HG02884 (cell line): ENCODE data around the gene TXNL4A.

Experiments used
- ATAC-seq: cut with Tn5 transposase; IDR thresholded peaks from one replicate; pipeline ENCODE4 v1.9.1; 2021; ENCODE audit warnings: mild to moderate bottlenecking, moderate library complexity; ENCODE audit not compliant: unreplicated experiment

TXNL4A gene

DNA sequence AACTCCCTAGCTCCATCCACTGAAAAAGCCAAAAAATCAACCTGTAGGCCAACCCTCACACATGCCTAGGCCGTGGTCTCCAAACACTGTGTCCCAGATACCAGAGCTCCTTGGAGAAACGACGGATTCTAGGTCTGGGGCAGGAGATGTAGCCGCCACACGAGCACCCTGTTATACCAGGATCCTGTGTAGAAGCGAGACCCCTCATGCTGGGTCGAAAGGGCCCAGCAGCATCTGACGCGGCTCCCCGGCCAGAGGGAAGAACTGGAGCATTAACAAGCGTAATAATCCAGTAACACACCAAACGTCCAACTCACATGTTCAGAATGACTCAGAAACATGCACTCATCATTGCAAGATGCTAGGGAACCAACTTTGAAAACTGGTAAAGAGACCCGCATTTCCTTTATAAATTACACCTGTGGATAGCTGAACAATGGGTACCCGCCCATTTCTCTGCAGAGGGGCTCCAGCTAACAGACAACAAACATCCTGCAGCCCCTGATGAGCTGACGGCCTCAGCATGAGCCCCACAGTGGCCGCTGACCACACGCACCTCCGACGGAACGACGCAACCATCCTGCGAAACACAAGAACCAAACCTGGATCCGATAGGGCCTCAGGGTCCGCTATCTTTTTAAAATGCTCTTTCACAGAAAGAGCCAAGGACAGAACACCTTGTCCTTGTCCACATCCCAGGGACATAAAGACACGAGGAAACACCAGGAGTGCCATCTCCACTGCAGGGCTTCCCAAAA is 51.1 kb downstream of the TXNL4A start:
- ATAC-seq = no peak

DNA sequence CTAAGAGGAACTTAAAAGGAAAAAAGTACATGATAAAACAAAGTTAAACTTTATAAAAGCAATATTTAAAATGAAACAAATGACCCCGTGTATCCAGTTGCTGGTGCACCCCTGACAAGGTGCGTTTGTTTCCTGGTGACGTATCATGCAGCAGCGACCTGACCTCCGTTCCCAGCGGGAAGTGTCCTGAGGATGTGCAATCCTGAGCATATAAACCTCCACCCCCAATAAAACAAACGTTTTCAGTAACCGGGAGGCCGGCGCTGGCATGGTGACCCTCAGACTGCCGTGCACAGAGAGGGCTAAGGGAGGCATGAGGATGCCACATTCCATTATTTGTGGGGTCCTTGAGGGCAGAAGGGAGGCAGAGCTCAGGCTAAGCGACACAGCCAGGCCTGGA is 51.7 kb downstream of the TXNL4A start:
- ATAC-seq = no peak

DNA sequence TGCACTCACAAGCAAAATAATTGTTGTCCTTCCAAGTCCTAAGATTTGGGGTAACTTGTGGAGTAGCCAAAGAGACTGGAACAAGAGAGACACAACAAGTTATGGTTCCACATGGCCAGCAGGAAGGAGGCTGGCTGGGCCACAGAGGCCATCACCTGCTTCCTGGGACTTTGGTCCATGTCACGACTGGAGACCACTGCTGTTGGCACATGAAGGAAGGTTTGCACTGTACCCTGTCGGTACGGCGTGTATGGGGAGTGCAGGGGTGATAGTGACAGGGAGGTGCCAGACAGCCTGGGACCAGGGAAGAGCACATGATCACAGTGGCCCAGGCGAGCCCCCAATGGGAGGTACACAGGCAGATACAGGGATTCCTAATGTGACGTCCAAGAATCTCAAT is 52.4 kb downstream of the TXNL4A start:
- no peak for ATAC-seq

DNA sequence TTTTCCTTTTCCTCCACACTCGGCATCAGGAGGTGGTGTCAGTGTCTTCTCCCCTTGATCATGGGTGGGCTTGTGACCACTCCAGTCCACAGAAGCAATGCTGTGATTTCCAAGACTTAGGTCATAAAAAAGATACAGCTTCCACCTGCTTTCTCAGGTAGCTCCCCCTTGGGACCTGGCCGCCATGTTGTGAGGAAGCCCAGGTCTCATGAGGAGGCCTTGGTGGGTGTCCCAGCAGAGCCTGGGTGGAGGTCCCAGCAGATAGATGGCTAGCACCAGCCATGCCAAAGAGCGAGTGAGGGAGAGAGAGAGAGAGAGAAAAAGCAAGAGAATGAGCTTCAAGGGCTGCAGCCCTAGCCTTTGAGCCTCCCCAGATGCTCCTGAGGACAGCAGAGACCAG is 52.9 kb downstream of the TXNL4A start:
- no peak for ATAC-seq

DNA sequence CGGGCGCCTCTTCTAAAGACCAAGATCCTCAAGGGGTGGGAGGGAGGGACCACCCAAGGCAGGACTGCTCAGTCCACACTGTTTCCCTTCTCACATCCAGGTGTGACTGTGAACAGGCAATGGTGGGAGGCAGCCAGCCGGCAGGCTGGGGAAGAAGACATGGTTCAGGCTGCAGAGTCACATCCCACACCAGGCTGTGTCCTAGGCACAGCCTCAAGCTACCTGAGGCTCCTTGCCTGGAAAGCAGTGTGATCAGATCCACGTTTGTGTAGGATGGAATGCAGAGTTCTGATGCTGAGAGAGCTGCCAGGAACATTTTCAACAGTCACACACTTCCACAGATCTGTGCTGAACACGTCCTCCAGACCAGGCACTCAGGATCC is 53.3 kb downstream of the TXNL4A start:
- ATAC-seq = no peak

DNA sequence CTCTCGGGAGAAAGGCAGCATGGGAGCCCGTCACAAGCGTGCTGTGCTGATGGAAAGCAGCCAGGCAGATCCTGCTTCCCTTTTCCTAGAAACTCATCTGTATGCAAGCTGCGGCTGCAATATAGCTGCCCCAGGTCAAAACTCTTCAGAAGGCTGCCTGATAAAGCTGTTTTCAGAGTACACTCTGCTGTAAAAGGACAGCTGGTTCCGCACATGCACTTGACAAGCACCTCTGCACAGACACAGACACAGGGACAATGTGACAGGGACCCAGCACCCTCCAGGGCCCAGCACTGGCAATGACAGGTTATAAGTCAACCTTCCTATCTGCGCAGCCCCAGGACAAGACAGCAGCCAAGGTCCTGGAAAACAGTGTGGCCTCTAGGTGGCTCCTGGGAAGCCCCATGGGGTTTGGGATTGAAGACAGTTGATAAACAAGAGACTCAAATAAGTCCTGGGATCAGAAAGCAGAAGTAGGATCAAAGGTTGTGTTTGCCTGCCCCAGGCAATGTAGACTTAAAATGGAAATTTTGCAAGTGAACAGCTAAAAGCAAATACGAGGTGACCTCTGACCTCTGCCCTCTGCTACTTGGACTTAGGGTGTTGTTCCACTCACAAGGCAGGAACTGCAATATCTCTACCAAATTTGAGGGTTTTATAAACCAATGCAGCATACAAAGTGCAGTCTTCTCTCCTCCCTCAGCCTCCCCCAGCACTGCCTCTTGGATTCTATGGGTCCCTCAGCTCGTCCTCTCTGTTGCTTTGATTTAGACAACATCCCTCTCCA is 53.9 kb downstream of the TXNL4A start:
- ATAC-seq = no peak

DNA sequence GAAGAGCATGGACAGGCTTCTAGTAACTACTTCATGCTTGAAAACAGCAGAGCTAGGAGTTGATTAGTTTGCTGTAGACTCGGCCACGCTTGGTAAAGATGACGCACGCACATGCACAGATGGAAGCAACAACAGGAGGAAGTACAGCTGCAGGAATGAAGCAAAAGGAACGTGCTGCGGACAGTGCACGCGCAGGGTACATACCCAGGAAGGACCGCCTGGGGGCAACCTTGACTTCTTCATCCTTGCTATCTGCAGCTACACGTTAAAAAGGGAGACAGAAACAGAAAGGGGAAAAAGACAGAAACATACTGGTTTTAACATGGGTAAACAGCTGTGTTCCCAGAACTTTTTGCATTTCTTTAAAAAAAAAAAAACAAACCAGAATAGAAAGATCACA is 54.6 kb downstream of the TXNL4A start:
- ATAC-seq = no peak

DNA sequence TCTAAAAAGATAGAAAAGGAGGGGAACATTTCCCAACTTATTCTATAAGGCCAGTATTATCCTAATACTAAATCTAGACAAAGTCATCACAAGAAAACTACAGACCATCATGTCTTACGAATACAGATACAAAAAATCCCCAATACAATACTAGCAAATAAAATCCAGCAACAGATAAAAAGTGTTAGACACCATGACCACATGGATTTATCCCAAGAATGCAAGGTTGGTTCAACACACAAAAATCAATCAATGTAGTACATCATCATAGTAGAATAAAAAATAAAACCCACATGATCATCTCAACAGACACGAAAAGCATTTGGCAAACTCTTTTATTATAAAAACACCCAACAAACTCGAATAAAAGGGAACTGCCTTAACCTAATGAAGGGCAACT is 55.5 kb downstream of the TXNL4A start:
- no peak for ATAC-seq

DNA sequence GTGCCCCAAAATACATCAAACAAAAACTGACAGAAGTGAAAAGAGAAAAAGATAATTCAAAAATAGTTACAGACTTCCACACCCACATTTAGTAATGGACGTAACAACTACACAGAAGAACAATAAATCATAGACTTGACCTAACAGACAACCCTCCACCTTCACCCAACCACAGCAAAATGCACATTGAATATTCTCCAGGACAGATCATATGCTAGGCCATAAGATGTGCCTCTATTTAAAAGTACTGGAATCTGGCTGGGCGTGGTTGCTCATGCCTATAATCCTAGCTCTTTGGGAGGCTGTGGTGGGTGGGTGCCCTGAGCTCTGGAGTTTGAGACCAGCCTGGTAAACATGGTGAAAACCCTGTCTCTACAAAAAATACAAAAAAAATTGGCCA is 56.9 kb downstream of the TXNL4A start:
- no peak for ATAC-seq

DNA sequence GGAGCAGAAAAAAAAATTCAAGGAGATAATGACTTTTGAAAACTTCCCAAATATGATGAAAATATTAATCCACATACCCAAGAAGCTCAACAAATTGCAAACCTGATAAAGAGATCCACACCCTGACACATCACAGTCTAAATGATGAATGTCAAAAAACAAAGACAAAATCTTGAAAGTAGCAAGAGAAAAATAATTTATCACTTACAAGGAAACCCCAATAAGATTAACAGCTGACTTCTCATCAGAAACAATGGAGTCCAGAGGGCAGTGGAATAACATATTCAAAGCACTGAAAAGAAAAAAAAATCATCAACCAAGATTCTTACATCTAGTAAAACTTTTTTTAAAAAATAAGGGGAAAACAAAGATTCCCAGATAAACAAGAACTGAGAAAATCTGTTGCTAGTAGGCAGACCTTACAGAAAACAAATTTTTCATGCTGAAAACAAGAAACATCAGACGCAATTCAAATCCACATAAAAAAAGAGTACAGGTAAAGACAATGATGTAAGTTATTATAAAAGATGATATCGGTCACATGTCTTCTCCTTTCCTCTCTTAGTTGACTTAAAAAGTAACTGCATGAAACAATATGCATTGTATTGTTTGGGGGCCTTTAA is 58.2 kb downstream of the TXNL4A start:
- no peak for ATAC-seq

DNA sequence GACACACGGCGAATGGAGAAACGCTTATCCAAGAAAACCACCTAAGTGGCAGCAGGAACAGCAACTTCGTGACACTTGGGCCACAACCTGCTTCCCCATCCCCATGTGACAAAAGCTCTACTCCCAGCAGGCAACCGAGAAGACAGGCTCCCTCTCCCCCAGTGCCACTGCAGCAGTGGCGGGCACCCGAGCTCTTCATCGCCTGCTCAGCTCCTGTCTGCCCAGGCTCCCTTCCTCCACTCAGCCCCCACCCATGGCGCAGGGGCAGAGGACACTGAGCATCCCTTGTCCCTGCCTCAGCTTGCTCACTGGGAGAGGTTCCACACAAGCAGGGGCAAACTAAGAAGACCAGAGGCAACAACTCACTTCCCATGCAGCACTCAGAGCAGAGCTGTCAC is 59.8 kb downstream of the TXNL4A start:
- ATAC-seq = no peak

DNA sequence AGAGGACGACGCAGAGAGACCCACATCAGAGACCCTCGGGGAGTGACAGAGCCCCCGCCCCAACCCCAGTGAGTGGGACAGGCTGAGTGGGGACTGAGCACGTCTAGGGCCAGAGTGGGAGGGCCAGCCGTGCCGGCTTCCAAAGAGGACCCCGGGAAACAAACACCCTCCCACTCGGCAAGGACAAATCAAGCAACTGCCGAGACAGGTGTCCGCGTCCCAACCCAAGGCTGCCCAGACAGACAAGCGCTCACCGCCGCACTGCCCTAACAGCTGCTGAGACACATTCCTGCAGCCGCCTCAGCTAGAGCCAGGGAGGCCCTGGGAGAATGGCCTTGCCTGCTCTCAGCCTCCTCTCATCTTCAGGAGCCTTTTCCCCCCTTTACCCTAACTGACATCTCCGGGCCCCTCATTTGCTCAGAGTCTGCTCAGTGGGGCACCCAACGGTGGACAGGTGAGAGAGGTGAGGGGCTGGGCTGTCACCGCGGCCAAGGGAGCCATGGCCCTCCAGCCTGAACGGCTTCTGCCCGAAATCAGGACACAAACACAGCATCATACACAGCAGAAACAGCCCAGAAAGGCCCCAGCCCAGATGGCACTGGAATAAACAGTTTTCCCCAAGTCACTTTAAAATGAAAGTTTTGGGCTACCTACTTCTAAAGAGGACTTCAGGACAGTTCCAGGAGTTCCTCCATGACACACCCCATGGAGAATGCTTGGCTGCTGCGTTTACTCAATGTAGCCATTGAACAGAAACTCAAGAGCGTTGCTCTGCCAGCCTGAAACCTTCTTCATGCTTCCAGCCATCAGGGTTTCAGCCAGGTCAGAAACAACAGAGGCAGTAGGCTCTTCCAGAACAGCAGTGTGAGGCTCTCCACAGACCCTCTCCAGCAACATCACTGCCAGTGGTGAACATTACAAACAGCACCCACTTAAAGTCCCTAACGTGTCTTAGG is 60.5 kb downstream of the TXNL4A start:
- ATAC-seq = no peak

DNA sequence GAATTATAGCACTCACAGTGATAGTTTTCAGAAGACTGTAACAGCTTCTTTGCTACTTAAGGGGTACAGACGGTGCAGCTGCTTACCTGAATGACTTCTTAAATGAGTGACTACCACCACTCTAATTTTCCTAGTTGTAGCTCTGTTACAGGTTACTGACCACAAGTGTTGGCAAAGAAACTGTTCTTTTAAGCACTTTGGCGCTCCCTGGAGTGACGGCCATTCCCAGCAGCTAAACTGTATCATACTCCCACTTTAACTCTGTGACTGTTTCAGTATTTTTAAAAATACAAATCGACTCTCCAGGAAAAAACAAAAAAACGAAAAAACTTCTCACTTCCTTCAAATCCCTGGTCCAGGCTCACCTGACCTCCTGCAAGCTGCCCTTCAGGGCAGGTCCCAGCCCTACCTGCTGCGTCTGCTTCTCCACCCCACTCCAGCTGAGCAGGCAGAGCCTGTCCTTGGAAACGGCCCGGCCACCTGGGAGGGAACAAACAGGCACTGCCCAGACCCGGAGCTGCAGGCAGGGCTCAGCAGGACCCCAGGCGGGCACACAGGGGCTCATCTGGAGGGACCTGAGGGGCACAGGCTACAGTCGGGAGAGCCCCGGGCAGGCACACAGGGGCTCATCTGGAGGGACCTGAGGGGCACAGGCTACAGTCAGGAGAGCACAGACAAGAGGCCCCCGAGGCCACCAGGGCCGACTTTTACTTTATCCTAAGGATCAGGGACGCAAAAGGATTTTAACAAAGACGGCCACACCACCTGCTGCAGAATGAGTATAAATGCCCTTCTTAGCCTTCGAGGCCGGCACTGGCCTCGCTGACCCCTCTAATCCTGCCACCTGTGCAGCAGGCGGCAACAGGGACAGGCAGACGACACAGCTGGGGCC is 61.4 kb downstream of the TXNL4A start:
- no peak for ATAC-seq

DNA sequence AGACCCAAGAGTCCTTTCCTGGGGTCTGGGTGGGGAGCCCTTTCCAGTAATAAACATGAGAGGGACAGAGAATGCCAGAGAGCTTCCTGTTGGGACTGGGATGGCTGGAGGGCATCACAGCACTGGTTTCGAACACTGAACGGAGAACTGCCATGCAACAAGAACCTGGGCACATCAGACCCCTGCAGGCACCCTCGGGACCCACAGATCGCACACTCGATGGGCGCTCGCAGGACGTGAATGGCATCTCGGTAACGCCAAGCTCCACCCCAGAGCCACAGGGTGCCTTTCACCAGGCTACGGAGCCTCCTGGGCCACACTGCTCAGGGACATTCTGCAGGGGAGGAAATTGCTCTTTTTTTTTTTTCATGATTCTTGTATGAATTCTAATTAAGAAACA is 62.1 kb downstream of the TXNL4A start:
- ATAC-seq = no peak

DNA sequence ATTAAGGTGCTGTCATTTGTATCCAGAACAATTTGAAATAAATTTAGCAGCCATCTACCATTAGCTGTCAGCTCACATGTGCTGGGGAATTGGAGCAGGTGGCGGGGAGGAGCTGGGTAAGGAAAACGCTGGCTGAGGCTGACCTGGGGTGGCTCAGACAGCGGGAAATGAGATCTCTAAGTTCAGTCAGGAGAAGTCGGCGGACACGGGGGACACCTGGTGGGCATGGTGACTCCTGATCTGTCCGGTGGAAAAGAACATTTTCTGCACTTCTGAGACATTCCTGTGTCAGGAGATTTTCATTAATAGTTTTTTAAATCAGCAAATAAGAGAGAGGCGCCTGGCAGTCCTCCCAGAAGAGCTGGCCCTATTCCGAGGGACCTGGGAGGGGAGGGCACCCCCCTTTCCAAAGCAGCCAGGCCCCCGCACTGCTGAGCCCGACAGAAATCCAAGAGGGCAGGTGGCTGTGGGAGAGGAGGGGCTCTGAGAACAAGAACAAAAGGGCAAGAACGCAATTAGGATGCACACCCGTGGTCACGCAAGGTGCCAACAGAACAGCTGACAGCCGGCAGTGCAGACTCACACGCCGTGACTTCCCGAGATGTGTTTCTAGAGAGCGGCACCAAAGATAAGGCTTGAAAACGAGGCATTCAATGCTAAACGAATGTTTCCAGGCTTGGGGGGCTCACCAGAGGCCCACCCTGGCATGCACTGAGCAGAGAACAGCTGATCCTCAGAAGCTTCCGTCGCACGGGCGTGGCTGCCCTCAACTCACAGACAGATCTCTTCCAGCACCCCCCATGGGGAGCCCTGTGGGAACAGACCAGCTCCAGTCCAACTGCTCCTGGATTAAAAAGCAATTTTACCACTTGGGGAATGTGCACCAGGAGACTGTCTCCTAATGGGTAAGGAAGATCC is 63.3 kb downstream of the TXNL4A start:
- ATAC-seq = no peak

DNA sequence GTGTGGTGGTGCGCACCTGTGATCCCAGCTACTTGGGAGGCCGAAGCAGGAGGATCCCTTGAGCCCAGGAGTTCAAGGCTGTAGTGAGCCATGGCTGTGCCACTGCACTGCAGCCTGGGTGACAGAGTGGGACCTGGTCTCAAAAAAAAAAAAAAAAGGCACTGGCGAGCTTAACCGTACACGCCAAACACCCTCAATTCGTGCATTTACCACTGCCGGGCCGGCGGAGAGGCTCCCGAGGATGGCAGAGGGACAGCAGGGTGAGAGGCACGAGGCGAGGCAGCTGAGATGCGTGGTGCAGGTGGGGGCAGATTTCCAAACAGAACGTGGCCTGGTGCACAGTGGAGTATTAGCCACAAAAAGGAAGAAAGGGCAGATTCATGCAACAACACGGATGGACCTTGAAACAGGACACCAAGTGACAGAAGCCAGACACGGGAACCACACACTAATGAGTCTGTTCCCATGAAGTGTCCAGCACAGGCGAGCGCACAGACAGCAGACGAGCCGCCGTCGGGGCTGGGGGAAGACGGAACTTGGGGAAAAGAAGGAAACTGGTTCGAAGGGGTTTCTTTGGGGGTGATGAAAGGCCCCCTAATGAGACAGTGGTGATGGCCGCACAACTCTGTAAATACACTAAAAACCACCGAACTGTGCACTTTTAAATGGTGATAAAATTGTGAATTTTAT is 64.3 kb downstream of the TXNL4A start:
- no peak for ATAC-seq

DNA sequence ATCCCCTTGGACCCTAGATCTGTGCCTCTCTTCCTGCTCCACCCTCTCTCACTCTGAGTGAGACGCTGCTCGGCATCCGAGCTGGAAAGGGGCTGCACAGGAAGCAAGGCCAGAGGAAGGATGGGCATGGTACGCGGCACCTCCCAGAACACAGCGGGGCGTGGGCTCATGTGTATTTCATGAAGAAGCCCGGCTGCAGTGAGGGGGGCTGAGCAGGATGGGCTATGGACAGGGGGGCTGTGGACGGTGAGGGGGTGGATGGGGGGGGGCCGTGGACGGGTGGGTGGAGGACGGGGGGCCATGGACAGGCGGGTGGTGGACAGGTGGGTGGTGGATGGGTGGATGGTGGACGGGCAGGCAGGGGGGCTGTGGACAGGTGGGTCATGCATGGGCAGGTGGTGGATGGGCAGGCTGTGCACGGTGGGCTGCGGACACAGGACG is 65.4 kb downstream of the TXNL4A start:
- no peak for ATAC-seq
